HG03342 (cell line): Measurements from ENCODE around the gene WDR91.
A peak's percentile ranks its signal among the peaks of the same experiment; 100 is the strongest.

Experiments
- ATAC-seq: cut with Tn5 transposase; IDR thresholded peaks from one replicate; pipeline ENCODE4 v1.9.1; 2021; ENCODE audit warnings: mild to moderate bottlenecking, moderate library complexity; ENCODE audit not compliant: unreplicated experiment

WDR91 gene

DNA sequence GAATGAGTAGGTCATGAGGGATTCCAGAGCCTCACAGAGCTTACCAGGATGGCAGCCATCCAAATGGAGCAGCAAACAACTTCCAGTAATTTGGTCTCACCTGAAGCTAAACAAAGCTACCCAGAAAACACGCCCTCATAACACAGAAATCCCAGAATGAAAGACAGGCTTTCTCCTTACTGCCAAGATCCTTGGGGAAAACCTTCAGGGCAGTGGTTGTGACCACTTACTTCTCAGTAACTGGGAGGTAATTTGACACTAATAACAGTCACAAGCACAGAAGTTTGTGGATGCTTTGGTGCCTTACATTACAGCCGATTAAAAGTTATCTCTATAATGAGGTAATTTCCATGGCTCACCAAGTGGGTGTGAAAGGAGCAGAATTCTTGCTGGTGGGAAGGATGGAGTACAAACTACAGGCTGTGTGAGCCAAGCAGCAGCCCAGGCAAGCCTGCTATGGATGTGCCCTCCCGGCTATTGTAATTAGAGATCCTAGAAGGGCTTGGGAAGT, 10.4 kb downstream of the WDR91 start:
- no peak for ATAC-seq

DNA sequence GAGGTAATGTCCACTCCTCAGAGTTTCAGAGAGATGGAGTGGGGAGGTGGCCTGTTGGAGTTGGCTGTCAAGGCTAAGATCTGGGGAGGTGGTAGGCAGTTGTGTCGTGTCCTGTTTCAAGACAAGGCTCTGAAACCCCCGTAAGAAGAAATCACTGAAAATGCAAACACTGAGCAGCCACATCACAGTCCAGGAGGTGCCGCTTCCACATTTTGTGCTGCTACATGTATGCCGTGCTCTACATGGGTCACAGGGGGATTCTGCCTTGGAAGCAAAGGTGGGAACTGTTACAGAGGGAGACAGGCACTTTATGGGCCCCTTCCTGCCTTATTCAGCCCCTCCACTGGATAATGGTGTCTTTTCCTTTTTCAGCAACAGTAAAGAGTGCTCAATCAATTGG, 11.9 kb downstream of the WDR91 start:
- ATAC-seq, result no peak

DNA sequence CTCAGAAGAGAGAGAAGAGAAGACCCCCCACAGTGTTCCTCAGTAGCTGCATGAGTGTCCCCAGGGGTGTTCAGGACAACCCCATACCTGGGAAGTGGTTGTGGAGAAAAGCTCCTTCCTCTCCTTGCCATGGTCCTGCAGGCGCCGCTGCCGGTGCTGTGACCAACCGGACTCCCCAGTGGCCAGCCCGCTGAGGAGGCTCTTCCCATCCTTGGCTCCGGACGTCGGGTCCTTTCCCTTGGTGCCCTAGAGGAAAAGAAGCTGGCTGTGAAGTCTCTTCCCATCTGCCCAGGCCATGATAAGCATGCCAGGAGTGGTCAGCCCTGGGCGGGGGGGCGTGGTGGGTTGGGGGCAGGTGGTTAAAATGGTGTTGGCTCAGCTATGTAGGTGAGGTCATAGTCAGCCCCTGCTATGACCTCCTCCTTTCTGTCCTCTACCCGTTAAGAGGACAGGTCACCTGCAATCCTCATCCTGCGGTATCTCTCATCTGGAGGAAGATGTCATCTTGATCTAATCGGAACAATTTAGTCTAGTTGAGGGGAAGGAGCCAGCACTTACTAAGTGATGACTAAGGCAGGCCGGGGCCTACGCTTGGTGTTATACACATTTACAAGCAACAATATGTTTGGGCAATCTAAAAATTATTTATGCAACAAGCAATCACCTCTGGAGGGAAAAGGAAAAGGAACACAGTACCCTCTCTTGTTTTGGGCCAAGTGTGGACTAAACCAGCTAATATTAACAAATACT, 13.2 kb downstream of the WDR91 start:
- ATAC-seq, result no peak

DNA sequence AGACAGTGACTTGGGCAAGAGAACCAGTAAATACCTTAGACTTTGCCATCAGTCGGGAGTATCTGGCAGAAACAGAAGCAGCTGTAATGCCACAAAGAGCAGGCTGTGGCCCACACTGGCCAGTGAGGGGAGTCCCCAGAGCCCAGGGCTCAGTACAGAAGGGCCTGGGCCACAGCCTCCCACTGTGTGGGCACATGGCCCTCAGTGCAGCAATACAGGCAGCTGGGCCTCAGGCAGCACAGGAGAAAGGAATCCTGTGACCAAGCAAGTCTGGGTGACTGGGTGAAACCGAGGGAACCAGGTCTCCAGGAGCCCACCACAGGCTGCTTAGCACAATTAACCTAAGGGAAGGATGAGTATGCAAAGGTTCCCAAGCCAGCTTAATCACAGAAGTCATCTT, 14.0 kb downstream of the WDR91 start:
- ATAC-seq, result no peak

DNA sequence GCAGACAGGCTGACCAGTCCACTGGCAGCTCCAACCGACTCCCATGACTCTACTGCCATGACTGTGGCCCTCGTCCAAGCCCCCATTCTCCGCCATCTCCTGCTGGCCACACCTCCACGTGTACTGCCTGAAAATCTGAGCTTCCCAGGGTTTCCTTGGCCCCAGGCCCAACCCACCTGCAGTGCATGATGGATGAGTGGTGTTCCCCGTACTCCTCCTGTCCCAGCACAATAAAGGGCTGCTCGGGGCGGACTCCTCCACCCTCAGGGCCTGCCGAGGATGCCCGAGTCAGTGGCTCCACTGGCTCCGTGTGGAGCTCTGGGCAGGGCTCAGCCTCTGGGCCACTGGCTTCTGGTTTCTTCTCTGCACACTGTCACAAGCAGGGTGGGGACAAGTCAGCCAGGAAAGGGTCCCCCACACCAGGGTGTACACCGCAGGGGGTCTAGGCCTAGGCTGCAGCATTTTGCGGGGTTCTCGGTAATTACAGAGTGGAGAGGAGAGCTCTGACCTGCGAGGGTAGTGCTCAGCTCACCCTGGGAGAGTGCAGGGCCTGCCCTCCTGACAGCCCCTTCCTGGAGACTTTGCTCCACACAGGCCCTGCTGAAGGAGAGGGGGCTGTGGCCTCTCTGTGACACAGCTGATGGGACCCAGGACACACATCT, 15.2 kb downstream of the WDR91 start:
- ATAC-seq, result no peak

DNA sequence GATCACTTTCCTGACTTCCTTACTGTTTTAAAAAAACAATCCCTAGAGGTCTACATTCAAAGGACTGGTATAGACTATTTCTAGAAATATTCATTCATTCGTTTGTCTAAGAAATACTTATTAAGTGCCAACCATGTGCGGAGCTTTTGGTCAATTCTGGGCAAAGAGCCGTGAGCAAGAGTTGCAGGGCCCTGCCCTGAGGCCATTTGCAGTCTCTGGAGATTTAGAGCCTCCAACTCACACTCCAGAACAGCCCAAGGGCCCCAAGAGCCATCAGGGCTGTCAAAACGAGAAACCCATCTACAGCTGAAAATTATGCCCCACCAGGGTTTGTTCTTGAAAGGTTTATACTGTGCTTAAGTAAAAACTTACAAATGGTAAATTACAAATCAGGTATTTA, 16.2 kb downstream of the WDR91 start:
- no peak for ATAC-seq

DNA sequence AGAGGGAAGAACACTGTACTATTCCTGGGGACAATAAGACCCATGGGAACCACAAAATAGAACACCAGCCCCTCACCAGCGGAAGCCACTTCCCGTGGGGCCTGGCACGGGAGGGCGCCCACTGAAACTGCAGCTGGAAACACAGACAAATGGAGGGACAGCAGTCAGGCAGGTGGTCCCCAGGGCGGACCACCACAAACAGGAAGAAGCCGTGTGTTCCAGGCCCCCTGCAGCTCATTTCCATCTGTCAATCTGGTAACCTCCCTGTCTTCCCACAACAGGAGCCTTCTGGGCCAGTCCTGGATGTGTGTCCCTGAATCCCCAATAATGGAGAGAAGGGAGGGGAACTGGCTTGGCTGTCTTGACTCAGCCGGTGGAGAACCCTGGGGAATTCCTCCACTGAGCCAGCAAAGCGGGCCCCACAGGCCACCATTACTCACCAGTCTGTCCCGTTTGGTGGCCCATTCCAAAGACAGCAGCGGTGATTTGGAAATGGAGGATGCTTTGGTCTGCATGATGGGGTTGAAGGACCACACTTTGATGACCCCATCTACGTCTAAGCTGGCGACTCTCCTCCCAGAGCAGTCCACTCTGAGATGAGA, 16.7 kb downstream of the WDR91 start:
- ATAC-seq, result no peak

DNA sequence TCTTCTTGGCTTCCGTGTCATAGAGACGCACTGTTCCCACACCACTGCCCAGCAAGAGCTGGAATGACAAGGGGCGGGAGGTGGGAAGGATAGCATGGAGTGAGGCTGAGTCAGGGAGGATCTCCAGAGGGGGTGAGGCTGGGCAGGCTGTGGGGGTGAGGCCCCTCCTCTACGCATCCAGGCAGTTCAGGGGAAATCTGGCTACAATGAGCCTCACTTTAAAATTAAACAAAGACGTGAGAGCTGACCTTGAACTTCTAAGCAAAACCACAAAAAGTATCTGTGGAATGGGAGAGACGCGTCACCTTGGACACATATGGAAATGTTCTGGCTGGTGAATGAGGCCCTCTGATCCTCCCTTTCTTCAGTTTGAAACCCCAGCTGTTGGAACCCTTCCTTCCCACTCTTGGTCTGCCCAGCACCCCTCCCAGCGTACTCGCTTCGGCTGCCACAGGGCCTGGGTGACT, 17.7 kb downstream of the WDR91 start:
- ATAC-seq, result no peak

DNA sequence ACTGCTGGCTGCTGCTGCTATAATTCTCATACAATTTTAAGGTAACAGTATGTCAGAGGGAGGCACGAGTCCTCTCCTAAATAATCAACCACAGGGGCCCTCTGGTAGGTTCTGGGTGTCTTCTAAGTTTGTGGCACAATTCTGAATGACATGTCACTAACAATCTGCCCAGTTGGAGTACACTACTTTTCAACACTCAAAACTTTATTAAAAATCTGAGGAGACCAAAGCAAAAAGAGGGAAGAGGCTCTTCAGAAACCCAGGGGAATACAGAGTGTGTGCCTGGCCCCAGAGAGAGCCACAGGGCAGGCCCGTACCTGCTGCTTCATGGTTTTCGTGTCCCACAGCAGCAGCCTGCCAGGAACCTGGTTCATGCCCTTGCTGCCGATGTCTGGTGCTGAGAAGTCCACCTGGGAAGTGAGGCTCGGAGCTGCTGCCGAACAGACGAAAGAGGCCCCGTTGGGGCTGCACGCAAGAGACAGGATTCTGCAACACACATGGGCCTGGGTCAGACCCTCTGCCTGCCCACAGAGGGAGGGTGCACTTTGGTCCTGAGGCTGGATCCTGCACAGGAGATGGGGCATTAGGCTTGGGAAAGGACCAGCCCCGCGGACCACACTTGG, 18.3 kb downstream of the WDR91 start:
- no peak for ATAC-seq

DNA sequence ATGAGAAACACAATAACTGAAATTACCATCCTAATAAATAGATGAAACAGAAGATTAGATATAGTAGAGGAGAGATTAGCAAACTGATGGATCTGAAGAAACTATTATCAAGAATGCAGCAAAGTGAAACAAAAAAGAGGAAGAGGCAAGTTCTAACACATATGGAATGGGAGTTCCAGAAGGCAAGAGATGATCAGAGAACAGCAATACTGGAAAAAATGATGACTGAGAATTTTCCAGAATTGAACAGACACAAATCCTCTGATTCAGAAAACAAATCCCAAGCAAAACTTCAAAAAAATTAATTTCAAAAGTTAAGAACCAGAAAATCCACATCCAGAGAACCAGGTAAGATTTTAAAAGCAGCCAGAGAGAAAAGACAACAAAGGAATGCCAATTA, 20.6 kb downstream of the WDR91 start:
- no peak for ATAC-seq

DNA sequence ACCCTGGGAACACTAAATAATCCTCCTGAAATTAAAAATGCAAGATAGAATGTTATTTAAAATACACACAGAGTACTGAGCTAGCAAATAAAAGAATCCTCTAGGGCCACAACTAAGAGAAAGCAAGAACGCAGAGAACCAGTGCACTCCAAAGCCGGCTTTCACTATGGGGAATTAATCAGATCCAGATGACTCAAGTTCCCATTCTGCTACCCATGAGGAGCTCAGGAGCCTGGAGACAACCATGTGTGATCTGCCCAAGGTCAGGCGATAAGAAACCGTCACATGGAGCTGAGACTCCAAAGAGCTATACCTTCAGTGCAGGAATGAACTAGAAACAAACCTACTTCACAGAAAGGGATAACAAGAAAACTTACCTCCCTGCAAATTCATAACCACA, 21.4 kb downstream of the WDR91 start:
- no peak for ATAC-seq

DNA sequence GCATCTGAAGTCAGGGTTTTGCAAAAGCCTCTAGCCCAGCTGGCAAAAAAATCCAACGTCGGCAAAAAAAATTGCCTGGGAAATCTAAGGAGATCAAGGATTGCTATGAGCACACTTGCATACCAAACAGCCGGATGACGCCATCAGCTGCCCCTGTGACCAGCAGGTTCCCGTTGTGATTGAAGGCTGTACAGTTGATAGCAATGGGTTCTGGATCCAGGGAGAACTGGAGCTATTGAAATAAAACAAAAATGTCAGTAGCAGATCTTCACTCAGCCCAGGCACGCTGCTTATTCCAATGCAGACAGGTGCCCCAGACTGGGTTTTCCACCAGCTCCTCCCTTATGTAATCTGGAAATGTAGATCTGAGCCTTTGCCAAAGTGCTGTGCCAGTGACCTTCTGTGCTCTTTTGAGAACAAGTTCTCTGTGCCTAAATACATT, 22.1 kb downstream of the WDR91 start:
- ATAC-seq, result no peak

DNA sequence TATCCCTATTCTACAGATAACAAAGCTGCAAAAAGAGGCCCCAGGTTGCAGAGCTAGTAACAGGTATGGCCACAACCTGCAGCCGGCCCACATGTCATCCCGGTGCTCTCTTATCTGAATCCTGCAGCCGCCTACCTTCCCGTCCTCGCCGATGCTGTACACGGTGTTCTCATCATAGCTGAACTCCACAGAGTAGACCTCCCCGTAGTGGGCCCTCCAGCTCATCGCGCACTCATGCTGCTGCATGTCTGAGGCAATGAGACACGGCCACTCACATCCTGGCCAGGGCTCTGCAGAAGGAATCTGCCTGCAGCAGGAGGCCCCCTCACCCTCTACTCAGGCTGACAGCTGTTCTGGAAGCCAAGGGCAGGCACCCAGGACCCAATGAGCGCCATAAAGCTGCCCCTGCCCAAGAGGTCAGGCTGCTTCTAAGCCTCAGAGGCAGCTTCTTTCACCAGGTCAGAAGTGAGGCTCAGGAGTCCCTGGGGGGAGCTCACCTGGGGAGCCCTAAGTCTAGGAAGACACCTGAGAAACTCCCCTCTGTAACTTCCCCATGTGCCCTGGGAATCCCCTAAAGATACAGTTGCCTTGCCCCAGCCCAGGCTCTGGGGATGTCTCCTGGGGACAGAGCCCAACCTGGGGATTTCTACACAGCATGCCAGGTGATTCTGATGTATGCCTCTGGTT, 22.9 kb downstream of the WDR91 start:
- ATAC-seq, result peak; percentile 46

DNA sequence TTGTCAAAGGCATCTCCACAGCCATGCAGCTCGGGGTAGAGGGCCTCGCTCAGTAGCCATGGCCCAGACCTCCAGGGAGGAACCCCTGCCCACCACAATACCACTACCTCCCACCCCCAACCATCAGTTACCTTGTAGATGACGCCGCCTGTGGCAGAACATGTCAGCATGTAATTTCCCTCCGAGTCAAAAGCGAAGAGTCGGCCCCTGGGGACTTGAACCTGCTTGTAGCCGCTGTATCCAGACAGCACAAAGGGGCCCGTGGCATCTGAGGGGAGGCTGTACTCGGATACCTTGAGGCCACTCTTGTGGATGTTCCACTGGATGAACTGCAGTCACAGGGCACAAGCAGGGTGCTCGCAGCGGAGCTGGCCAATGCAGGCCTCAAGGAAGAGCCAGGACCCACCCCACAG, 24.5 kb downstream of the WDR91 start:
- peak; percentile 57 for ATAC-seq

DNA sequence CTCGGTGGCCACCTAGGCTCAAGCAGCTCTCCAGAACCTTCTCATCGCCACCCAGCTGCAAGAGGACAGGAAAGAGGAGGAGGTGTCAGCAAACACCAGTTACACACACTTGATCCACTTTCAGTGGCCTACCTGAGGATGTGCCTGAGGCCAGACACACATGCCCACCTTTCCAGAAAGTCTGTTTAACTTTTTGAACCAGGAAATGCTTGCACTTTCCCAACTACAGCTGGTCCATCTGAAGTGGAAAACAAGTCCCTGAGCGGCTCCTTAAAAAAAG, 25.1 kb downstream of the WDR91 start:
- no peak for ATAC-seq

DNA sequence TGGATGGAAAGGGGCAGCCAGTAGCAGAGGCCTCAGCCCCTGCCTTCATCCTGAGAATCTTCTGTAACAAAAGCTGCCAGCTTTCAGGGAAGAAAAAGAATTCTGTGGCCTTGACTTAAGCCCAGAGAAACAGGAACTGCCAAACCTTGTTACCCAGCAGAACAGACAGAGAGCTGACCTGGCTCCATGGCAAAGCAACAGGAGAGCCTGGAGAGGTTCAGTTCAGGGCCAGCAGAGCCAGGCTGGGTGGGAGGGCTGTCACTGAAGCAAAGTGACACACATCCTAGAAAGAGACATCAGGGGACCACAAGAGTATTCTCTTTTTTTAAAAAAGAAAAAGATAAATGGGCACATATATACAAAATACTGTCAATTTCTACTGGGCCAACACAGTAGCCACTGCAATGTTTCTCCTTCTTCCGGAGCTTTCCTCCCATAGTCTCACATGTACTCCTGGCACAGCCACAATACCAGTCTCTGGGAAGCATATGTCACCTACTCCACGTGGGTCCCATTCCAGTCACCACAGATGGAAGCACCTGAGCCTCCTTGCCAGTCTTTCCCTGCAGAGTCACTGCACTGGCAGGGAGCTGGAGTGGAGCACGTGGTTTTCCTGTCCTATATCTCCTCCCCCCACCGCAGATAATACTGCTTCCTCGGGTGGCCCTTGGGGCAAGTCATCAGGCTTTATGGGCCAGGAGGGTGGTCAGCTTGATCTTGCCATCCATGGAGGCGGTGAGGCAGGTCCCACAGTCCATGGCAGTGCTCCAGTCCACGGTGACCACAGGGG, 25.7 kb downstream of the WDR91 start:
- ATAC-seq, result no peak

DNA sequence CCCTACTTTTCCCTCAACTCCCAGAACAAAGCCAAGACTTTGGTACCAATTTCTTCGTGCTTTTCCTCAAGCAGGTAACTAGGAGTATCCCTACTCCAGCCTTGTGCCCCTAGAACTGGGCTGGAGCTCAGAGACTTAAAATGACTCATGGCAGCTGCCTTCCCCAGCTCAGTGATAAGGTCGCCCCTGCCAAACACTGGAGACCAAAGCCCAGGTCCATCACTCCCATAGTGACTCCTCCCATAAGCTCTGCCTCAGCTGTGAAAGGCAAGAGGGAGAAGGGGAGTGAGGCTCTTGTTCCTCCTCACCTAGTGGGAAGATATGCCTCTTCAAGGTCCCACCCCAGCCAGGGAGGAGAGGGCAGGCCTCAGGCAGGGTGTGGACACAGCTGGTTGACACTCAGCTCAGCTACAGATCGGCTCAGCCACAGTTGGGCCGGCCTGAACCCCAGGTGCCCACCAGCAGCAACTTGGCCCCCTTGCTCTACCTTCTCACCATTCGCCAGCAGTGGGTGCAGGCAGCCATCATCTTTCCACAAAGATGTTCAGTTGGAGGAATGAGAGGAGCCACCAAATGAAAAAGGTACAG, 27.0 kb downstream of the WDR91 start:
- no peak for ATAC-seq

DNA sequence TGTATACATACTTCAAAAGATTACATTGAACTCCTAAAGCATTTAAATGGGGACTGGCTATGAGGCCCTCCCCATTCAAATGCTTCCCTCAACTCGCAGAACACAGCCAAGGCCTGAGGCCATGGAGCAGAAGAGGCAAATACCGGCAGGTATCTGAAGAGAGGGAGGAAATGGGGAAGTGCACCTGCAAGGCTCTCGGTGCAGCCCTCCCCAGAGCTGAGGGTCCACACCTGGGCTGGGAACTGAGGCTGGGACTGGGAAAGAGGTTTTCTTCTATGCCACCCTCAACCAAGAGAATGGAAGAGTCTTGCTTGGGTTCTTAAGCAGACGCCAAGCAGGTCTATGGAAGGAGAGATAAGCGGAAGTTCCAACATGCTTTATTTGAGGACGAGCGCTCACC, 27.8 kb downstream of the WDR91 start:
- no peak for ATAC-seq

DNA sequence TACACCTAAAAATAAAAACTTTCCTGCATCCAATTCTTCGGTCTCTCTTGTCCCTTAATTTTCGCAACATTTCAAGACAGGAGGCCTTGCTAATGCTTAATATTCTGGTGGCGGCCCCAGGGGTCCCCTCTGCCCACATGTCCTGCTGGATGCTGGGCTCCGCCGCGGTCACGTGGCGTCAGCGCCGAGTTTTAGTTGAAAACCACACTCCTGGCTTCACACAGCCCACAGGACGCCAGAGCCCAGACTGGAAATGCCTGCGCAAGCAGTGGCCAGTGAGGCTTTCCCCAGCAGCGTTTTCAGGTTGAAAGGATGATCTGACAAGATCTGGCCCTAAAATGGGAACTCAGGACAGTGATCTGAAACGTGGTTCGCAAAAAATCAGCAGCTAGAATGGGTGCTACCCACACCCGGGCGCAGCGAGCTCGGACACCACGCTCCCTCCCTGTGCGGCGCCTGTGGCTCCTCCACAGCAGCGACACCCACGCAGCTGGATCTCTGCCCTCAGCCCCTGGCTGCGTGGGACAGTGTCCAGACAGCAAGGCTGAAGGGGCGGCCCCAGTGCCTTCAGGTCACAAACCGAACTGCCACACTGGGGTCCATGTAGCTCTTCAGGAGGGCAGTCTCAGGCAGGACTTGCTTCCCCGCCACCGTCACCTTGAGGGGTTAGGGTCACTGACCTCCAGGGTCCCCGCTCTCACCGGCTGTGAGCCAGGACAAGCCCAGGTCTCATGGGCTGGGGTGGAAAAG, 29.2 kb downstream of the WDR91 start:
- ATAC-seq, result no peak
